GM19238 (cell line): ENCODE measurements around the gene RNPS1.
A peak's percentile ranks its signal among the peaks of the same experiment; 100 is the strongest.
"Not testable (repeated sequence)": the region's sequence is repeated elsewhere in the genome, so short reads cannot be mapped to it uniquely, and the experiment has no call there.

Experiments used
- DNase-seq: peaks from one replicate; pipeline ENCODE4 v3.0.0; 2011; ENCODE audit warnings: low spot score; ENCODE audit not compliant: insufficient read length

Gene RNPS1

DNA sequence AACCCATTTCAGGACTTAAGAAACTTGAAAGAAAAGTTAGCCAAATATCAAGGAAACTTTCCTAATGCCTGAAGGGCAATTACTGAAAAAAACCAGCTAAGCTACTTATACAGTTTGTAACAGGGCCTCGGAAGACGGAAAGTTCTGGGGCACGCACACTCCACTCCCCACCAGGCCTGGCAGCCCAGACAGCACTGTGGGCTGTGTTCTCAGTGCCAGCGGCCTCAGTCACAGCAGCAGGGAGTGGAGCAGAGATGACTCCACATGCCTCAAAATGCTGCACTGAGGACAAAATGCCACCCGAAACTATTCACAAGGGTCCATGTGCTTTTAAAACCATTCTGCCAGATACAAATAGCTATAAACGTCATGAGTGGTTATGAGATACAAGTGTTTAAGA lies 10.2 kb downstream of the RNPS1 start:
- DNase-seq: no peak

DNA sequence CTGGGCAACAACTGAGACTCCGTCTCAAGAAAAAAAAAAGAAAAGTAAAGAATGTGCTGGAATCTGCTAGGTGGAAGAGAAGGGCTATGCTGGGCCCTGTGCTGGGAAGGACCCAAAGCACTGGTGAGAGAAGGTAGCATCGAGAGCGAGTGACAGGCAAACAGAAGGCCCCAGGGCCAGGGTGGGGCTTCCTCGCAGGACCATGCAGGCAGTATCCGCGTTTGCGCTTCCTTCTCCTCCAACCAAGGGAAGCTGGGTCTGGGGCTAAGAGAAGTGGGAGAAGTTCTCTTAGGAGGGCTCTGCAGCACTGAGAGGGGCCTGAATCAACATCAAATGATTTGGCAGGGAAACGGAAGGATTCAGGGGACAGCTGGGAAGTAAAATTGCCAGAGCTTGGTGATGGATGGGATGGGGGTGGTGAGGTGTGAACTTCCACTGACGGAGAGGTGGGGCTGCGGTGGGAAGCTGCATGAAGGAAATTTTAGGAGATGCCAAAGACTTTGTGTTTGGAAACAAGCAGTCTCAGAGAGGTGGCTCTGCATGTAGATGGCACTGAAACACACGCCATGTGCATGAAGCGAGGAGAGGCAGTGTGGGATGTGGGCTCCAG lies 11.3 kb downstream of the RNPS1 start:
- no peak for DNase-seq

DNA sequence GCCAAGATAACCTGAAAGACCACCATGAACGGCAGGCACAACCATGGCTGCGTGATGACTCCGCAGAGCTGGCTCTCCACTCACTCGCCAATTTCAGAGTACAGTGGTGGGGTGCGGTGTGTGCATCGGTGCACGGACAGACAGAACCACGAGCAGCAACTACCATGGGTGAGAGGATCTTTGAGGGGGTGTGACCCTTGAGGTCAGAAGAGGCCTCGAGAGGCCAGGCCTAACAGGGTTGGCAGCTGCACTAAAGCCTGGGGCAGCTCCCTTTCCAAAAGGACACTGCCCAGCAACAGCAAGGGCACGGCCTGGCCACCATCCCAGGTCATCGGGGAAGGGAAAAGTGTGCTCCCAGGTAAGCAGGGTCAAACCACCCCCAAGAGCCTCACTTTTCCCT lies 14.6 kb downstream of the RNPS1 start:
- DNase-seq: no peak

DNA sequence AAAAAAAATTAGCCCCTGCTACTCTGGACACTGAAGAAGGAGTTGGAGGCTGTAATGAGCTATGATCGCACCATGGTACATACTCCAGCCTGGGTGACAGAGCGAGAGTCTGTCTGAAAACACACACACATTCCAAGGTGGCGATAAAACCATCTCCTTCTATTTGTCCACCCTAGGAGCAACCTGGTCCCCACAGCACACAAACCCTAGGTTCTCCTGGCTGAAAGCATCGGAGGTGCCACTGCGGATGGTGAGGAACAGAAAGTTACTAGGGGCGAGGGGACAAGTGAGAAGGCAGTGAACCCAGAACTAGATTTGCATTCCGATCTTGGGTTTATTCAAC lies 15.1 kb downstream of the RNPS1 start:
- no peak for DNase-seq

DNA sequence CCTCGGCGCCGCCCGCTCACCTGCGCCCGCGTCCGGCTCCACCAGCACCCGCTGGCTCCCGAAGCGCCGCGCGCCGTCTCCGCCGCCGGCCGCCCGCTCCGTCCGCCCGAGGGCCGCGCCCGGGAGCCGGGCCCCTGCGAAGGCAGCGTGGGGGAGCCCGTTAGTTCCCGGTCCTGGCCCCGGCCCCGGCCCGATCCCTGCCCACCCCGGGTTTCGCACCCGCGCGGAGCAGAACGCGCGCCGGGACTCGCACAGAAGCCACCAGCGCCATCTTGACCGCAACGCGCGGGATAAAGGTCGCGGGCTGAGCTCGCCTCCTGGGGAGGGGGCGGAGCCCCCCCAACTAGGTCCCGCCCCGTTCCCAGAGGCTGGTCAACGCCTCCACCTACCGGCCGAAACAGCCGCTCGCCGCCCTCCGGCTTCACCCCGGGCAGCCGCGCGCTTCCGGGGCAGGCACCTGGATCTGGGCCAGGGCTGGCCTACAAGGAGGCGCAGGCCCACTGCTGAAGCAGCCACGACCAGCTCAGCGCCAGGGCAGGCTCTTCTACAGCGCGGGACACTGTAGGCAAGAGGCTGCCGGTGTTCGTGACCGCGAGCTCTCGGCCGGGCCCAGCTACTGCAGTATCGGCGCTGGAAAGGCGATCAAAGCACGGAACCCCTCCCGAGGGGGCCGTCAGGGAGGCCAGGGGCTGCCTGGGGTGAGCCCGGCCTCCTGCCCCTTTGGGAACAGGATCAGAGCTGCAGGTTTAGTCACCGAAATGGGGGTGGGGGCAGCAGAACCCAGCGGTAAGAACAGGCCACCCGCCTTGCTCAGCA lies 16.4 kb downstream of the RNPS1 start, which contains the start of gene ECI1:
TSS of gene ECI1 (minus strand) at position 292 of the 816 bp plus-strand sequence. CDS start at position 271, 21 bp downstream.
- DNase-seq: peak; percentile 100

DNA sequence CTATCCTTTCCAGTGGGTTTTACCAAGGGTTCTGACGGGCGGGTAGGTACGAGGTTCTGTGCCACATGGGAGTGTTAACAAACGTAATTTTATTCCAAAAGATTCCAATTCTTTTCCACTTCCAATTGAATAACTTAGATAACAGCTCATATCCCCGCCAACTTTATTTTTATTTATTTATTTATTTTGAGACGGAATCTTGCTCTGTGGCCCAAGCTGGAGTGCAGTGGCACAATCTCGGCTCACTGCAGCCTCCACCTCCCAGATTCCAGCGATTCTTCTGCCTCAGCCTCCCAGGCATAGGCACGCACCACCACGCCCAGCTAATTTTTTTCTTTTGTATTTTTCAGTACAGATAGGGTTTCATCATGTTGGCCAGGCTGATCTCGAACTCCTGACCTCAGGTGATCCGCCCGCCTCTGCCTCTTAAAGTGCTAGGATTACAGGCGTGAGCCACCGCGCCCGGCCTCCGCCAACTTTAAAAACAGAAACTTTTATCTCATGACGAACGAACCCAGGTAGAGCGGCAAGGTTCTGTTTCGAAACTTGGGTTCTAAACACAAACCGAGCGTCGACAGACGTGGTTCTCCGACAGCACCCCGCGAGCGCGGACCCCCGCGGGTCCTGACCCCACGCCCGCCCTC lies 17.2 kb downstream of the RNPS1 start:
- DNase-seq: no peak

DNA sequence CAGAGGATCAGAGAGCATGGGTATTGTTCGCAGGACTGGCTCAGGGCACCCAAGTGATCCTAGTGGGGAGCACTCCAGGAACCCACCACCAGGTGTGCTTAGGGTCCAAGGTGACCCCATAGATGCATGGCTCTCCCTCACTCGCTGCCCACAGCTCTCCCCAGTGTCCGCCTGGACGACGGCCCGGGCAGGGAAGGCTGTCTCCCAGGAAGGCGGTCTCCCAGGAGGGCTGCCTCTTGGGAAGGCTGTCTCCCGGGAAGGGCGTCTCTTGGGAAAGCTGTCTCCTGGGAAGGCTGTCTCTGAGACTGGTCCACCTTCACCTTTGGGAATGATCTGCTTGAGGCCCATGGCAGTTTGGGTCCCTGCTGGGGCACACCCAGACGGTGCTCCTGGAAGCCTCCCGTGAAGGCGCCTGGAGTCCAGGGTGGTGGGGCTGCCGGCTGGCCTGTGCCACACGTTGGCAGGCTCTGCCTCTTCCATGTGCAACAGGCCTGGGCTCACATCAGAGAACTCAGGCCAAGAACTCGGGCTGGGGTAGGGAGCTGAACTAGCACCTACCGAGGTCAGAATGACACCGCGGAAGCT lies 21.5 kb downstream of the RNPS1 start:
- DNase-seq: no peak

DNA sequence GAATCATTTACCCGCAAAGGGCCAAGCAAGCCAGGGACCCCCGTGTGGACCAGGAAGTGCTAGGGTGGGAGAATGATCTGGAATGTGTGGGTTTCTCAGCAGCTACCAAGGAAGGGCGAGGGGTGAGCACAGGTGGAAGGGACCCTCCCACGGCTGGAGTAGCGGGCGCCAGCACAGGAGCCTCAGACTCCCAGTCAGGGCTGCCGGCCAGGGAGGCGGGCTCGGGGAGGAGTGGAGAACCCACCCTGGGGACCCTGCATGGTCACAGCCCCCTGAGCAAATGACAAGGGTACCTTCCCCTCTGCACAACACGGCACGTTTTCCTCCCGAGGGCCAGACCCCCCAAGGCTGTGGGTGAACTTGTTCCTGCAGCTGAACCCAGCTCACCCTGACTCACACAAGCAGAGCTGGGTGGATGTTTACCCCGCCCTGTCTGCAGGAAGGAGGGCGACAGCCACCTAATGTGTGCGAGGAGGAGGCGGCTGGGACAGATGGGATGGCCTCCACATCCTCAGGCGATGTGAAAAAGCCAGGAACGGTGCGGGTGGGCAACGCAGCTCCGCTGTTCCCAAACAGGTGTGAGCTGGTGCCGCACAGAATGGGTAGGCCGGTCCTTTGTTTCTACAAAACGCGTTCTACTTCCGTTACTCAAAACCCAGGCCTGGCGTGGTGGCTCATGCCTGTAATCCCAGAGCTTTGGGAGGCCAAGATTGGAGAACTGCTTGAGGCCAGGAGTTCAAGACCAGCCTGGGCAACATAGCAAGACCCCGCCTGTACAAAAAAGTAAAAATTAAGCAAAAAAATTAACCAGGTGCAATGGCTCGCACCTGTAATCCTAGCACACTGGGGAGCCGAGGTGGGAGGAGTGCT lies 22.8 kb downstream of the RNPS1 start:
- DNase-seq: no peak

DNA sequence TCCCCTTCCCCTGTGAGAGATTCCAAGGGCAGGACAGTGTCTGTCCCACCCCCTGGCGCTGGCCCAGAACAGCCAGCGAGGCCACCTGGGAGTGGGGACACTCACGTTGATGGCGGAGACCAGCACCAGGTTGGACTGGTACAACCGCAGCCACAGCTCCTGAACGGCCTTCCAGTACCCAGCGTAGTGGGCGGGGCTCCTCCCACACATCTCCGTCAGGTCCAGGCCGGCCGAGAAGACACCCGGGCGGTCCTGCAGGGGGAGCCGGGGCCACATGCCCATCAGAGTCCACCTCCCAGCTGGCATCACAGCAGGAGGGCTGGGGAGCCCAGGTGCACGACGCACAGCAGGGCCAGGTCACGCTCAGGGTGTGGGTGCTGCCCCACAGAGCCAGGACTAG lies 23.6 kb downstream of the RNPS1 start:
- no peak for DNase-seq

DNA sequence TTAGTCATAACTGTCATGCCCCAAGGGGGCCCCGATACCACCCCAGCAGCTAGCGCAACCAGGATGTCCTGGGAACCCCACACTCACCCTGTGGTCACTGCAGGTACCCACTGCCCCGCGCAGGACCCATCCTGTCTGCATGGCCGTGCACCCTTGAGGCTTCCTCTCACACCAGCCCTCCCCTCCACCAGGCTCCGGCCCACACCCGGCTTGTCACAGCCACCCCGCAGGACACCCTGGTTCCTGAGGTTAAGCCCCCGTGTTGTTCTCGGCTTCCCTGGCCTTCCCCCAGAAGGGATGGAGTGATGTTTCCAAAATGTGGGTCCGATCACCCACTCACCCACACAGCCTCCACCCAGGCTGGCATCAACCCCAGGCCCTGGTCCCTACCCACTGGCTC lies 24.1 kb downstream of the RNPS1 start:
- DNase-seq: no peak

DNA sequence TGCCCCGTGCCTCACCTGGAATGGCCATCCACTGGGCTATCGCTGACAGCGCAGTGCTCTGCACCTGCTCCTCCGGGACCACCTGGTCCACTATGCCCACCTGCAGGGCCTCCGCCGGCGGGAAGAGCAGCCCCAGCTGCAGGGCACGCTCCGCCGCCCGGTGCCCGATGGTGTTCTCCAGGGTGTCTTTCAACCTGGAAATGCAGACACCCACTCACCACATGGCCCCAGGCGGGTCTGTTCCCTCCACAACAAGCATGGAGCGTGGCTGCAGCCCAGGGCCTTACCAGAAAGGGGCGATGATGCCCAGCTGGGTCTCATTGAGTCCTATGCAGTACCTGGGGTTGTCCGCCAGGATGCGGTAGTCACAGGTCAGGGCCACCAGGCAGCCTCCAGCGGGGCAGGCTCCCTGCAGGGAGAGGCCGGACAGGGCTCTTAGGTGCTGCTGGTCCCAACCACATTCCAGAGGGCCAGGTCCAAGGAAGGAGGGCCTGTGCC lies 24.8 kb downstream of the RNPS1 start:
- DNase-seq: no peak

DNA sequence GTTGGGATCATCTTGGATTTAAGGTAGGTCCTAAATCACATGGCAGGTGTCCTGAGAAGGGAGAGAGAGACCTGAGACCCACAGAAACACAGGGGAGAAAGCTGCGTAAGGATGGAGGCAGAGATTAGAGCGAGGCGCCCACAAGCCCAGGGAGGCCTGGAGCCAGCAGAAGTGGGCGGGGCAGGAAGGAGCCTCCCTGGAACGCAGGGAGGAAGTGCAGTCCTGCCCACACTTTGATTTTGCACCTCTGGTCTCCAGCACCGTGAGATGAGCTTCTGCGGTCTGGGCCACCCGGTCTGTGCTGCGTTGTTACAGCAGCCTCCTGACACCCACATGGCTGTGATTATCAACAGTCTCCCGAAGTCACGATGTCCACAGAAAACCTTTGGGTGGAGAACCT lies 25.3 kb downstream of the RNPS1 start:
- DNase-seq: no peak

DNA sequence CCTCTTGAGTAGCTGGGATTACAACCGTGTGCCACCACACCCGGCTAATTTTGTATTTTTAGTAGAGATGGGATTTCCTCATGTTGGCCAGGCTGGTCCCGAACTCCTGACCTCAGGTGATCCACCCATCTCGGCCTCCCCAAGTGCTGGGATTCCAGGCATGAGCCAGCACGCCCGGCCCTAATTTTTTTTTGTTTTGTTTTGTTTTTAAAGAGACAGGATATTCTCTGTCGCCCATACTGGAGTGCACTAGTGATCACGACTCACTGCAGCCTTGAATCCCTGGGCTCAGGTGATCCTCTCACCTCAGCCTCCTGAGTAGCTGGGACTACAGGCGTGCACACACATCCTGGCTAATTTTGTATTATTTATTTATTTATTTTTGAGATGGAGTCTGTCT lies 27.6 kb downstream of the RNPS1 start:
- DNase-seq: not testable (repeated sequence)

DNA sequence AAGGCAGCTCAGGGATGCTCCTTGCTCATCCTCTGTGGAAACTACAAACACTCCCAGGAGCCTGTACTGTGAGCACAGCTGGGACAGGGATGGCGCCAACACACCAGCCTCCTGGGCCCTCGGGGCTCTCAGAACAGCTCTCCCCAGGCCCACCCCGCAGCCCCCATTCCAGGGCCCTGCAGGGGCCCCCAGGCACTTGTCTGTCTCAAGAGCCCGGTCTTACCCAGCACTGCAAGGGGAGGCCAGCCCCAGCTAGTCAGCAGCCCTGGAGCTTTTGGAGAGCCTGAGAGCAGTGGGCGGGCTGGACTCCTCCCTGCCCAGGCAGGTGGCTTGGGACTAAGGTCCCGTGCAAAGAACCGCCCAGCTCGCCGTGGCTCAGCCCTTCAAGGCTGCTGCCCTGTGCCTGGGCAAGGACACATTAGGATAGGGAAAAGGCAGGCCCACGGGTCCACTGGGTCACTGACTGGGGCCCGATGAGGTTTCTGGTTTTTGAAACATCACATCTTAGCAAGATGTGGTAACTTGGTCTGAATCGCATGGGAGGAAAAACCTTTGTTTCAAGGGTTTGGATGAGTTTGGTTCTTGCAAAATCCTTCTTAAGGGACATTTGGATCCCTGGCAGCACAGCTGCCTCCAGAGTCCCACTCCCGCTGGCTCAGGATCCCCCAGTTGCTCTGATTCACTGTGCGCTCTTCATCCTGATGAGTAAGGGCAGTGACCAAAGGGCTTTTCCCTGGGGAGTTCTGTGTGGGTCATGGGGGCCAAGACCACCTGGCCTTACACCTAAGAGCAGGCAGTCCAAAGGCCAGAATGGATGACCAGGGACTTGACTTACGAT lies 28.9 kb downstream of the RNPS1 start:
- DNase-seq: no peak

DNA sequence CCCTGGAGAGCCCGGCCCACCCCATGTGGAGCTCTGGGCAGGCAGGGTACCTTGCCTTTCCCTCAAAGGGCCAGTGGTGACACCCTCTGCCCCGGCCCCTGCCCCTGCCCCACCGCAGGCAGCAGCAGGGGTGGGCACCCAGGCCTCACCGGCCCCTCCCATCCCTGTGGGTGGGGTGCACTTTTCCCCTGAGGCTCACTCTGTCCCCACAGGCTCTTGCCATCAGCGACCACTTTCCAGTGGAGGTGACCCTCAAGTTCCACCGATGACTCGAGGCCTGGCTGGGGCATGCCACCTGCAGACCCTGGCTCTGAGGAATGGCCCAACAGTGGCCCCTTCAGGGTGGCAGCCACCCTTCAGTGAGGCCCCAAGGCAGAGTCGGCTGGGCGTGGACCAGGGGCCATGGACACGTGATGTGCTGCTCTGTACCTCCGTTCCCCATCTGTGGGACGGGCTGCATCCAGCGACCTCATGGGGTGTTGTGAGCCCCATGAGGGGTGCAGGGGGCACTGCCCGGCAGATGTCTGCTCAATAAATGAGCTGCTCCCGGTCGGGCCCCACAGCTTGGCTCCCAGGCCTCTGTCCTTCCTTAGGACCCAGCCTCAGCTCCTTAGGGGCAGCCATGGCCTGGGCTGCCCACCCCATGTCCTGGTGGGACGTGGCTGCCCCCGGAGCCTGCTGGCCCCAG lies 29.6 kb downstream of the RNPS1 start:
- no peak for DNase-seq

DNA sequence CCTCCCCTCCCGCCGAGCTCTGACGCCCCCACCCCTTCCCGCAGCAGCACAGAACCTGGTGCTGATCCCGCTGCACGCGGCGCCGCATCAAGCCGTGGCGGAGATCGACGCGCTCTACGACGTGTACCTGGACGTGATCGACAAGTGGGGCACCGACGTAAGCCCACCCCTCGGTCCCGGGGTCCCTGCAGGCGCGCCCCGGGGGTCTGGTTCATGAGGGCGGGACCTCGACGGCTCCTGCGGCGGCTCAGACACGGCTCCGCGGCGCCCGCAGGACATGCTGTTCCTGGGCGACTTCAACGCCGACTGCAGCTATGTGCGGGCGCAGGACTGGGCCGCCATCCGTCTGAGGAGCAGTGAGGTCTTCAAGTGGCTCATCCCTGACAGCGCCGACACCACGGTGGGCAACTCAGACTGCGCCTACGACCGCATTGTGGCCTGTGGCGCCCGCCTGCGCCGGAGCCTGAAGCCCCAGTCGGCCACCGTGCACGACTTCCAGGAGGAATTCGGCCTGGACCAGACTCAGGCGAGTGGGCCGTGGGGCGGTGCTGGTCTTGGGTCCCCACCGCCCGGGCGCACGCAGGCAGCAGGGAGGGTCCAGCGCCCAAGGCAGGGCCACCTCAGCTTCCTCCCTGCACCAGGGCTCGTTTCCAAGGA lies 30.3 kb downstream of the RNPS1 start:
- DNase-seq: no peak

DNA sequence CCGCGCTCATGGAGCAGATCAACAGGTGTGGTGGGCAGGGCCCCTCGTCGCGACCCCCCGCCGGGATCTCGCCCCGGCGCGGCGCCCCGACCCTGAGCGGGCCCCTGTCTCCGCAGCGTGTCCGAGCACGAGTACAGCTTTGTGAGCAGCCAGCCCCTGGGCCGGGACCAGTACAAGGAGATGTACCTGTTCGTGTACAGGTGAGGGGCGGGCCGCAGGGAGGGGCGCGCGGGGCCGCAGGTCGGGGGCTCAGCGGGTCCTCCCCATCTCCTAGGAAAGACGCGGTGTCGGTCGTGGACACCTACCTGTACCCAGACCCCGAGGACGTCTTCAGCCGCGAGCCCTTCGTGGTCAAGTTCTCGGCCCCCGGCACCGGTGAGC lies 30.8 kb downstream of the RNPS1 start:
- no peak for DNase-seq

DNA sequence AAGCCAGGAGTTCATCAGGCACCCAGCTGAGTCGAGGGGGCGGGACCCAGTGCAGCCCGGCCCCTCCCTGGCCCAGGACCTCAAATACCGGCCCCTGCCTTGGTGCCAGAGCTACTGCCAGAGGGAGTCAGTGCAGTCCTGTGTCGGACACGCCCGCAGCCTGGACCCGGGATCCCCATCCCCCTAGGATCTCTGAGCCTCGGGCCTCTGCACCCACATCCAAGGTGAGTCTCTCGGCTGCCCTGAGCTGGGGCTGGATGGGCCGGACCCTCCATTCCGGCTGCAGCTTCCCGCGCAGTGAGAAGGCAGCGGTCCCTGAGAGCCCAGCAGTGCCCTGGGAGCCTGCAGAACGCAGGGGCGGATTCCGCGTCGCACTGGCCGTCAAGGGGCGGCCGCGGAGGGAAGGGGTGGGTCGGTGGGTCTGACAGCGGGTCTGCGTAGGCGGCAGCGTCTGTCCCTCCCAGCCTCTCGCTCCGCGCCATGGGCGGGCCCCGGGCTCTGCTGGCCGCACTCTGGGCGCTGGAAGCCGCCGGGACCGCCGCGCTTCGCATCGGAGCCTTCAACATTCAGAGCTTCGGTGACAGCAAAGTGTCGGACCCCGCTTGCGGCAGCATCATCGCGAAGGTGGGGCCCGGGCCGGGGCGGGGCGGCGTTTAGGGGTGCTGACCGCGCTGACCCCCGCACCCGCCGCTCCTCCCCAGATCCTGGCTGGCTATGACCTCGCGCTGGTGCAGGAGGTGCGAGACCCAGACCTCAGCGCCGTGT lies 31.4 kb downstream of the RNPS1 start, which contains the start of gene DNASE1L2:
TSS of gene DNASE1L2 (plus strand) at position 108 of the 765 bp plus-strand sequence. CDS start at position 481, 373 bp downstream.
- DNase-seq: no peak
